ENCODE results near the gene BLOC1S5. TPM values are rescaled to one million over a fixed set of nuclear protein-coding genes. Genes with fewer than 3 reads are reported as not detected.

The BLOC1S5 gene
- total and polyA plus RNA-seq, 12 donors = 3.6 to 14.1 (median 9.0) TPM

- peaks cover 0 to 6% (median 0%) of the 10 kb centered on the region in 11 donors for H3K9me3 ChIP-seq
- ATAC-seq (no peak), DNase-seq (no peak)
- intact Hi-C loops (cut with DNase I) = loop anchor here in 2 of 10 donors (5.0 kb wide), 2 partner anchors 60 to 85 kb away; partner anchors contain the start of gene TXNDC5 (in 1 of the 2)
- WGBS, 2 donors = 85 to 88% methylated on average over 3 of the region's 3 CpGs
- H3K36me3 ChIP-seq = no peaks in the 10 kb centered on the region
- H3K27me3 ChIP-seq = no peaks in the 10 kb centered on the region
- H3K4me3 ChIP-seq = no peak overlapping the region
- H3K4me1 ChIP-seq = peaks cover 0 to 32% (median 9%) of the 10 kb centered on the region in 9 donors
- no peak for TF ChIP-seq CTCF (IDR thresholded peaks at IDR 0.05)
- no peak overlapping the region for H3K27ac ChIP-seq
Observed at GRCh38 chr6:7997286-7997685, 66.9 kb downstream of the BLOC1S5 start.

GRCh38 chr6:7996538-7997111, 67.6 kb downstream of the BLOC1S5 start:
- no peaks in the 10 kb centered on the region for H3K36me3 ChIP-seq
- no peak overlapping the region for H3K4me3 ChIP-seq
- peaks cover 0 to 6% (median 0%) of the 10 kb centered on the region in 11 donors for H3K9me3 ChIP-seq
- no peak overlapping the region for H3K27ac ChIP-seq
- WGBS, 2 donors = 29 to 30% methylated on average over 10 of the region's 10 CpGs
- peaks cover 0 to 39% (median 9%) of the 10 kb centered on the region in 9 donors for H3K4me1 ChIP-seq
- DNase-seq (peak in 1 of 2 donors; percentile 15), ATAC-seq (peak in 6 of 8 donors; percentile 14 to 62 (median 56))
- TF ChIP-seq CTCF (IDR thresholded peaks at IDR 0.05) = no peak
- intact Hi-C loops (cut with DNase I) = loop anchor here in 2 of 10 donors (5.0 kb wide), 2 partner anchors 61 to 84 kb away; partner anchors contain the start of gene TXNDC5 (in 1 of the 2)
- H3K27me3 ChIP-seq = no peaks in the 10 kb centered on the region

- no peak for TF ChIP-seq CTCF (IDR thresholded peaks at IDR 0.05)
- H3K36me3 ChIP-seq = no peaks in the 10 kb centered on the region
- intact Hi-C loops (cut with DNase I) = loop anchor here in 4 of 10 donors (2.0 to 5.0 kb wide), 3 partner anchors 82 to 272 kb away; partner anchors contain the start of gene TXNDC5 (in 1 of the 4)
- no peak overlapping the region for H3K27ac ChIP-seq
- peaks cover 0 to 6% (median 0%) of the 10 kb centered on the region in 11 donors for H3K9me3 ChIP-seq
- H3K4me3 ChIP-seq = no peak overlapping the region
- ATAC-seq = no peak
- no peak for DNase-seq
- peaks cover 0 to 24% (median 9%) of the 10 kb centered on the region in 9 donors for H3K4me1 ChIP-seq
- WGBS, 2 donors = 81 to 85% methylated on average over 8 of the region's 8 CpGs
- no peaks in the 10 kb centered on the region for H3K27me3 ChIP-seq
Observed at GRCh38 chr6:7993952-7994351, 70.2 kb downstream of the BLOC1S5 start.

GRCh38 chr6:7993399-7993798, 70.8 kb downstream of the BLOC1S5 start:
- peak overlapping the region in 1 of 10 donors; percentile 77 for H3K27ac ChIP-seq
- intact Hi-C loops (cut with DNase I) = loop anchor here in 4 of 10 donors (2.0 to 5.0 kb wide), 3 partner anchors 81 to 271 kb away; partner anchors contain the start of gene TXNDC5 (in 1 of the 4)
- DNase-seq (no peak), ATAC-seq (no peak)
- TF ChIP-seq CTCF (IDR thresholded peaks at IDR 0.05) = no peak
- no peaks in the 10 kb centered on the region for H3K36me3 ChIP-seq
- peaks cover 0 to 24% (median 9%) of the 10 kb centered on the region in 9 donors for H3K4me1 ChIP-seq
- no peak overlapping the region for H3K4me3 ChIP-seq
- H3K9me3 ChIP-seq = peaks cover 0 to 6% (median 0%) of the 10 kb centered on the region in 11 donors
- H3K27me3 ChIP-seq = no peaks in the 10 kb centered on the region
